Stimulated activated CD4-positive, alpha-beta T cell treated with anti-CD3 and anti-CD28 coated beads, Interleukin-1b, Interleukin-23, amount 100 ng/mL, for 24 hours (primary cell): Measurements from ENCODE around the gene LCP1.

ENCODE experiments used
- DNase-seq, 4 experiments: peaks; one replicate each; pipeline ENCODE4 v3.0.0-alpha.2; 2020; ENCODE audit warnings: low read depth in 4 of 4, low spot score in 1 of 4

LCP1 gene

DNA sequence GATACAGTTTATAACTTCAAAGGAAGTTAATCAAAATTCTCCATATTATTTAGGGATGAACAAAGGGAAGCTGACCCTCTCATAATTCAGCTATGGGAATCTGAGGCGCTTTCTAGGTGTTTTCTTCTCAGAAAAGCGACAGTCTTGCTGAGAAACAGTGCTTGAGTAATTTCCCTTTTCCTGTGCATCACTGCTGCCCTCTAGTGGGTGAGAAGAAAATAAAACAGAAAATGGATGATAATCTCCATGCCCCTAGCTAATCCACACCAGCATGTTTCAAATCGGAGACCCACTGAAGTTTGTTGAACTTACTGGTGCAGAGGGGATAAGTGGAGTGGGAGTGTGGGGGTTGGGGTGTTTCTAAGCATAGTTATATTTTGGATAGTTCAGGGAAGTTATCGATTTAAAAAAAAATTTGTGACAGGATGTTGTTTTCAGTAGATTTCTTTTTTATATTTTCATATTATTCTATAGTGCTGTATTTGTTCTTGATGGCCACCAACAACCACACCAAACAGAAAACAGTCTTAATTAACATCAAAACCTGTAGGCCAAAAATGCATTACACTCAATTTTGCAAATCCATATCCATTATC lies 21.4 kb downstream of the LCP1 start:
- no peak for DNase-seq

DNA sequence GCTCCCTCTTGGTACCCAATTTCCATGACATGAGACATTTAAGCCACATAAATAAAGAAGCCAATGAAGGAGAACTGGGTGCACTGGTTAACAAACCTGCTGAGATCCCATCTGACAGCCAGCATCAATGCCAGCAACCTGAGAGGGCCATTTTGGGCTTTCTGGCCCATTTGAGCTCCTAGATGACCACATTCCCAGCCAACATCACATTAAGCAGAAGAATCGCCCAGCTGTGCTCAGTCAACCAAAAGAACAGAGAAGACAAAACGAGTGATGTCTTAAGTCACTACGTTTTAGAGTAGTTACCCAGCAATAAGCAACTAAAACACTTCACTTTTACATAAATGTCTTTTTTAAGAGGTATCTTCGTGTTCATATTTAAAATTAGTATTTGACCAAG lies 21.9 kb downstream of the LCP1 start:
- no peak for DNase-seq

DNA sequence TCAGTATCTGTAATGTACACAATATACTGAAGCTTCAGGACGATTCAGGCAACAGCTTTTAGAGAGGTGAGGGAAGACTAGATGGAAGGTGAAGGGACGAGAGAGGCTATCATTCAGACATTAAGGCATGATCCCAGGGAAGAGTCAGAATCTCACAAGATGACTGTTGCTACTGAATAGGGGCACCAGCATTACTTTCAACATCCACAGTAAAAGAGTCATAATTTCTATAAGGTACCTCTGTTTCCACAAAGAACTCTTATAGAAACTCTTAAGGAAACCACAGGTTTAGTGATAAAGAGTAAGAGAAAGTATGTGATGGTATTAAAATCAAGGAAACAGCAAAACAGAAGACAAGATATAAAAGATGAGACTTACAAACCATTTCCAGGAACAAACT lies 23.0 kb downstream of the LCP1 start:
- no peak for DNase-seq

DNA sequence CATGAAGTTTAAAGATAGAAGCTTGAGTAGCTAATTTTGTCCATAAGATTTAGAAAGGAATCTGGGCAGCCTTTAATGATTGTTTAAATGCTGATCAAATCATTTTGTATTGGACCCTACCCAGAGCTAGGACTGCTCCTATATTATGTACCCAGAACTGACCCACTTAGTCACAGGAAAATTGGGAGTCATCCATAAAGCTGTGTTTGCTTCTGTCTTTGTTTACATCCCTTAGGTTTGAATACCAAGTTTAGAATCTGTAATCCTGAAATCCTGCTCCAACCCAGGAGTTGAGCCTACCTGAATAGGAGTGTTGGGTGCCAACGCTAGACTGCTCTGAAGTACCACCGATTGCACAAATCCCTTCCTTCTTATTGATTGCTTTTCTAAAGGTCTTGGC lies 23.8 kb downstream of the LCP1 start:
- DNase-seq, result no peak

DNA sequence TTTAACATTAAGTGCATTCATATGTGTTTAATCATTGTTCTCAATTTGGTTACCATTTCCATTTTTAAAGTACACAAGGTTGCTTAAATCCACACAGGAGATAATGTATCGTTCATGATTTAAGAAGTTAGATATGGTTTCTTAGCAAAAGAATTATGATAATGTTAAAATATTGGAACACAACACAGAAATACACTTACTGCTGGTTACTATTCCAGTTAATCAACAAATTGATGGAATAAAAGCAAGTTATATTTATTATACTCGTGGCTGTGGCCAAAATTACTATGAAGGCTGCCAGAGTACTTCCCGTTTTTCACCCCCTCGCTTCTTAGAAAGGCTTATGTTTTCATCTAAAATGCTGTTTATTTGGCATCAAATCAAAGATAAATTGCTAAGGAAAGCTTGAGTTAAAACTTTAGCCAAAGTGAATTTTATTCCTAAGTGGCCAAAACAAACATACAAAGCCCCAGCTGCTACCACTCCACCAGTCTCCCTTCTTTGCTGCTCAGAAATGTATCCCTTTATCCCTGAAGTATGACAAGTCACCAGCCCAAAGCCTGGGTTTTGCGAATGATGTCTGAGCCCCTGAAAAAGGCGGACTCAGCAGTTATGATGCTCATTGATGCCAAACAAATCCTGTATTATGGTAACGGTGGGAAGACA lies 27.7 kb downstream of the LCP1 start:
- DNase-seq, result no peak

DNA sequence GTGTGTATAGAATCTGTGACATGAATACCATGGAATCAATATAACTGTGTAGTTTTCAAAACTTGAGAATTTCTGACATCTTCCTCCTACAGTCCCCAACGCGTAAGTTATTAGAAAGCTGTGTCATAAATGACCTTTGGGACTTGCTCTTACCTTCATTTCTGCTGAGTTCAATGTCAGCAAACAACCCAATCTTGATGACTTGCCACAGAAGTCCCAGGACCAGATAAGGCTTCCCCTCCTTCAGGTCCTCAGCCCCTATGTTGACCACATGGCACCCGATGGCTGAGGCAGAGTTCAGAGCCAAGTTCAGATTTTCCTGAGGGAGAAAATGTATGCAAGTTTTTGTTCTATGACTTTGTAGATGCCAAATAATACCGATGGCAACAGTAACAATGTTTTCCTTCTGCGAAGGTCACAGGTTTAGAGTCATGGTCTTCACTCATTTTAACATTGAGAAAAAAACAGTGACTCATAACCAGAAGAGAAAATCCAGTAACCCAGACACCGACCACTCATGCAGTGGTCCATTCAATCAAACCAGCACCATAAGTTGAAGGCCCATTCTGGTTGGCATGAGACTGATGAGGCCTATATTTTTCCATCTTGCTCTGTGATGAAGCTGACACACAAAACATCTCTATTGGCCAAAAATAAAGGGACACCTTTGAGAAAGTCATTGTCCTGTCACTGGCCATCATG lies 29.2 kb downstream of the LCP1 start:
- DNase-seq, result no peak

DNA sequence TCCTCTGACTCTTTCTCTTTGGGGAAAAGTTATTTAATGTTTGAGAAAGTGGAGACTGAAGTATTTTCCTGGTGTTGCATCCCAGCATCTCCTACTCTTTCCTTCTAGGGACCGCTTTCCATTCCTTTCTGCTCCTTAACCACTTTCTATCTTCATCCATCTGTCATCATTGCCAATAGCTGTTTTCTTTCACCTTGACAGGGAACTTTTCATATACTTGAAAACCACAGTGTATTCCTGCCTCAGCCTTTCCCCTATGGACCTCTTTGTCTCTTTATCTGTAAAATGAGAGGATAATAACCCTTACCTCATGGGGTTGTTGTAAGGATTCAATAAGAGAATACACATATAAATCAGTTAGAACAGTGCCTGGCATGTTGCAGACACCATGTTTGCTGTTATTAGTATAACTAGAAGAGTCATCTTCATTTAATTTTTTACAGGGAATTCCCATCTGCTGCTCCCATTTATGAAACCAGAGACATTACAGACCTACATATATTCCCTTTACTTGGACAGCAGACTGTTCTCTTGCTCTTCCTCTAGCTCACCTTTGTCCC lies 31.8 kb downstream of the LCP1 start:
- no peak for DNase-seq

DNA sequence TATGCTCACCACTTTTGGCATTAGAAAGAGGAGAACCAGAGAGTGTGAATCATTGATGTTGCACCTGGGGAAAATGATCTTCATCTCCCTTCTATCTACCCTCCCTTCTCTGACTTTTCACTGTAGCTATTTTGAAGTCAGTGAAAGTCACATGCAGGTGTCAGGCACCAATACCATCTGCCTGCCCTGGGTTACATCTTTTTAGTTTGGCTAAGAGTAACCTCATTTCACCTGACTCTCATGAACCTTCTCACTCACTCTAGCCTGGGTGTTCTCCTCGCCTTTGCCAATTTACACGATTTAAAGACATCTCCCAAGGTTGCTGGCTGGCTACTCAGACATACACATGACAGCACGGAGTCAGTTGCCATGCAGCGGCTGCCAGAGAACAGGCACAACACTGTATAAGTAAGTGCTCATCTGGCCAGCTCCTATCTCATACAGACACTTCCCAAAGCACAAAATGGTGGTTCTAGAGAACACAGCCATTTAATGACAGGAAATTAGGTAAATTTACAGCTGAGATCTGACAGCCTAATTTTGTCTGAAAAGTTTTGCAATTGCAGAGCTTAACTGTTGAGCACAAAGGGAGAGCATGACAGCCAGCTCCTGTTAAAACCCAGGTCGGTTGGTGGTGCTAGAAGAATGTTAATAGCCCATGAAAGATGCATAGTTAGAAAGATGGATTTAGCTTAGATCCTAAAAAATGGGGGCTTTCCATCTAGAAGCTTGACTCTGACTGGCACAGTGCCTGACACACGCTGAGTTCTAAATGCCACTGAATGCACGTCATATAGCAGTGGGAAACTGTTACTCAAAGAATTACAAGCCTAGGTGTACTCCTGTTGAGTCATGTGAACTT lies 32.5 kb downstream of the LCP1 start:
- peak in 1 of 4 experiments; percentile 23 for DNase-seq

DNA sequence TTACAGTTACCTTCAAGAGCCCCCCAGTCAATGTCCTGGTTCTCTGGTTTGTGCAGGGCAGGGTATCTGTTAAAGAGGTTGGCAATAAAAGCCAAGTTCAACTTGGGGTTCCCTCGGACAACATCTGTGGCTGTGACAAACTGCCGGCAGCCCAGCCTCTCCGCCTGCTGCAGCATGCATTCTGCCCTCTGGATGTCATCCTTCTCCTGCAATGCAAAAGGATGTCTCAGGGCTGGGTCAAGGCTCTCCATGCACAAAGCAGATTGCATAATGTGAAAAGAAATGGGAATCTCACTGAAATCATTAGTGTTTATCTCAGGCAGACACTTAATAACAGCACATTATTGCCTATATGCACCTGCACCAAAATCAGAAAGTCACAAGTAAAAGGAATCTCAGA lies 35.1 kb downstream of the LCP1 start:
- no peak for DNase-seq

DNA sequence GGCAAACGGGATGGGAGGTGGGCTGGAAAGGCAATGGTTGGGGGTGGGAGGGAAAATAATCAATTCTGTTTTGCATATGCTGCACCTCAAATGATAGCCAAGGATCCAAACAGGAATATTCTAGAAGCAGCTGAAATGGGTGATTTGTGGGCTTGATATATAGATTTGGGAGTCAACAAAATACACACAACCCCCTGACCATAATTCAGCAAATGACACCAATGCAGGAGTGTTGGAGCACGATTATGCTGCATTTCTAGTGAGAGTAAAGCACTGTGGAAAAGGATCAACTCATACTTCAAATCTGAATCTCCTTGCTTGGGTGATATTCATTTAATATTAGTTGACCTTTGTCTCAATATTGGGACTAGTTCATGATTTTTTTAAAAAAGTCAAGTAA lies 36.0 kb downstream of the LCP1 start:
- DNase-seq, result no peak

DNA sequence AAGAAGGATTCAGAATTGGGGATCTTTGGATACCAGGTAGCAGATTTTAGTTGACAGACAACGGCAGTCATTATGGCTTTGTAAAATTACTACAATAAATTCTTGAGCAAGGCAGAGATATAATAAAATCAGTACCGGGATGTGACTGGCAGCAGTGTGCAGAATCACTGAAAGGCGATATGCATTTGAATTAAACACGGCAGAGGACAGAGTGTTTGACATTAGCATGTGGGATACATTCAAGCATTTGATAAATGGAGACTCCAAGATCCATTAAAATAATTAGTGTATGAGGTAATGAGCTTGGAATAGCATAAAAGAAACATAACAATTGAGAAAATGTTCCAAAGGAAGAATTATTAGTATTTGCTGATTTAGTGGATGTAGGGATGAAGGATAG lies 36.8 kb downstream of the LCP1 start:
- no peak for DNase-seq

DNA sequence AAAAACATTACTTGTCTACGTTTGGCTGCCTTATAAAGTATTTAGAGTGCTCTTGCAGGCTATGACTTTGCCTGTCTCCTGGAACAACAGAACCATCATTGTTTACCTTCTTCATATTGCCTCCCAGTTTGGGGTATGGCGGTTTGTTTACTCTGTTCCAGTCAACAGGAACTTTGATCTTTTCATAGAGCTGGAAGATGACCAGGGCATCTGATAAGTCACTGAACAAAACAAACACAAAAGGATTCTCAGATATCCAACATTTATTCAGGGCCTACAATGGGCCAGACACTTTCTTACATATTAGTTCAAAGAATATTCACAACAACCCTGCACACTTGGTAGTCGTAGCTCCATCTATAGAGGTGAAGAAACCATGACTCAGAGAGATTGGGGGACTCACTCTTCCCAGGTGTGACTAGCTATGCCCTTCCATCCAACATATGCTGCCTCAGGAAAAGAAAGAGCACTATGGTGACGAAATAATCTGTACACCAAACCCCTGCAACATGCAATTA lies 38.7 kb downstream of the LCP1 start:
- DNase-seq, result no peak

DNA sequence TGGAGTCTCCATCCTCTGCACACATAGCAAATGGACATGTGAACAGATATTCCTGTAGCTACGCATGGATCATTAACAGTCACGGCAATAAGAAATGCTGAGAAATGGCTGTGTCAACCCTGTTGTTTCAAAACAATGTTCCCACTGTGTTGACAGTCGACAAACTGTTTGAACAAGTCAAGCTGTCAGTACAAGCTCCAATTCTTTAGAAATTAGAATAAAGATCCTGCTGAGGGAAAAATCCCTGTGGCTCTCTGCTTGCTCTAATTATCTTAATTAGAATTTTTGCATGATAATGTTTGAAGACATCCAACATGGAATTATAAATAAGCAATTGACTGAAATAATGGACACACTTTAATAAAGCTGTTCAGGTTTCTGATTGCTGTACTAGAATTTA lies 39.2 kb downstream of the LCP1 start:
- DNase-seq, result no peak

DNA sequence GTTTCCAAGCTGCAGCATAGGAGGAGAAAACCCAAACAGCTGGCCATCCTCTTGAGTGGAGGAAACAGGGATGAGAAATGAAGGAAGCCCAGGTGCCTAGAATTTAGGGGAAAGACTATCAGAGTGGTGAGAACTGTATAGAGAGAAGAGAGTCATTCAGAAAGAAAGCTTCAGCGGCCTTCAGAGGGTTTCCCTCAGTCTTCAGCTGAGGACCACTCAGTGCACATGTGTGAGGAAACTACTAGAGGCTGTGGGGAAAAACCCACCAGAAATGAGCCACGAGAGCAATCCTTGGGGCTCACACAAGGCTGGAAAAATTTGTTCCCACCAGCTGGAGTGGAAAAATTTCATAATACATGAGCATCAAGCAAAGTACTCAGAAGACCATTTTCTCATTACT lies 41.9 kb downstream of the LCP1 start:
- no peak for DNase-seq

DNA sequence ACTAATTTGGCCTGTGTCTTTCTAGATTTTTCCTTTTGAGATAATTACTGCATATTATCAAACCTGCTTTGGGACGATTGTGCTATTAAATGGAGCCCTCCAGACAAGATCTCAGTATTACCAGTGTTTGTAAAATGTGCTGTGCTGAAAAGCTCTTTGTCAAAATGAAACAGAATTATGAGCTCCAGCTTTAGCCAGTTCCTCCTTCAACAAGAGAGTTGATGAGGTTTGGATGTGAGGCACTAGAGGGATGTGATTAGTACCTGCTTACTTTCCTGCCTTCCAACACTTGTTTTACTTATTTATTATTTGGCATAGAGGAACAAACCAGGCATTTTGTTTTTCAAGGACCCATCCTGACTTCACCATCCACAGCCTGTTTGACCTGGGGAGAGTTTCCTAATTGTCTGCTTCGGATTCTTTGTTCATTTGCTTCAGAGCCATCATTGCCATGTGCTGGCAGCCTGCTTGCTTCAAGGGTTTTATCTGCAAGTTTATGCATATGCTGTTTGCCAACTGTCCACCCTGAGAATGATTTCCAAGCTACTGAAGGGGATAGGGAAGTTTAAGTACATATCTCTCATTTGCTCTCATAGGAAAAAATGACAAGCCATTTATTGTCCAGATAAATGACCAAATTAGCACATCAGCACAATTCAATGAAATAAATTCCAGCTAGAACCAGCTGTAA lies 44.2 kb downstream of the LCP1 start:
- DNase-seq, result no peak

DNA sequence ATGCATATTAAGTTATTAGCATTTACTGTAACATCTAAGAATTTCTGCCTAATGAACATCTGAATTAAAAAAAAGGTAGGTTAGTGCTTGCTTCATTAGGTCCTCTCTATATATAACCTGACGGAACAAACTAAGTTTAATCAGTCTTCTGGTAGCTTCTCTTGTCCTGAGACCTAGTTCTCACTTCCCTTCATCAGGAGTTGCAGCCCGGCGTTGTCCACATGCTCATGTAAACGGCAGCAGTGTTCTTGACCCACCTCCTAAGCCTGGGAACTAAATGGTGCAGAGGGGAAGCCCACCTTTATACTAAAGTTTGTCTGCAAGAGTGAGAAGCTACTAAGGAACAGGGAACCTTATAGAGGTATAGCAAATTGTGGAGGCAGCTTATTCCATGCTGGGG lies 45.3 kb downstream of the LCP1 start:
- DNase-seq, result no peak

DNA sequence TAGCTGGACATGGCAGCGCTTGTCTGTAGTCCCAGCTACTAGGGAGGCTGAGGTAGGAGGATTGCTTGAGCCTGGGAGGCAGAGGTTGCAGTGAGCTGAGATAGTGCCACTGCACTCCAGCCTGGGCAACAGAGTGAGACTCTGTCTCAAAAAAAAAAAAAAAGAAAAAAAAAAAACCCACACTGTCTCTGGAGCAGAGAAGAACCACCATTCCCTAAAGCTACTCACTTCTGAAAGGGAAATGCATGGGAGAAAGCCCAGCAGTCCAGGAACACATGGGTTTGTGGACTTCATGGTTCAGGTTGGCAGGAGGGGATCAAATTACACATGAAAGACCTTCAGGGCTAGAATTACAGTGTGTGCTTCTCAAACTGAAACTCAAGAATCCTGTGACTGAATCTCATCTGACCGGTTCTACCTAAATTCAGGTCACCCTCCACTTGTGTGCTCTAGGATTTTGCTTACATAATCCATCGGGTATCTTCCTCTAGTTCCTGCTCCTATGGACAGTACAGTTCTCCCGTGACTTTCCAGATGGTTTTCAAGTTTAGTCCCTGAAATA lies 46.9 kb downstream of the LCP1 start:
- DNase-seq, result no peak

DNA sequence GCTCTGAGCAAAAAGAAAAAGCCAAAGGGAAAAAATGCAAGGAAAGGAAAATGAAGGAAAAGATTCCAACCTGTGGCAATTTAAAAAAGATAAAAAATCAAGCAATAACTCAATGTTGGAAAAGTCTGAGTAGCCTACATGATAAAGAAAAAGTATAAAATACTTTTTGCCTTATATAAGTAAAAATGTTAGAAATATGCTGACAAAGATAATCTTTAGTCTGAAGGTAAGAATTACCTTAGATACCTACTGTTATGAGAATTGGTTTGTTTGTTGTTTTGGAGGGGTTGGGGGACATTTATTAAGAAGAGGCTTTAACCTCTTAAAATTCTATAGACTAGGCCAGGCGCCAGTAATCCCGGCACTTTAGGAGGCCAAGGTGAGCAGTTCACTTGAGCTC lies 47.5 kb downstream of the LCP1 start:
- no peak for DNase-seq

DNA sequence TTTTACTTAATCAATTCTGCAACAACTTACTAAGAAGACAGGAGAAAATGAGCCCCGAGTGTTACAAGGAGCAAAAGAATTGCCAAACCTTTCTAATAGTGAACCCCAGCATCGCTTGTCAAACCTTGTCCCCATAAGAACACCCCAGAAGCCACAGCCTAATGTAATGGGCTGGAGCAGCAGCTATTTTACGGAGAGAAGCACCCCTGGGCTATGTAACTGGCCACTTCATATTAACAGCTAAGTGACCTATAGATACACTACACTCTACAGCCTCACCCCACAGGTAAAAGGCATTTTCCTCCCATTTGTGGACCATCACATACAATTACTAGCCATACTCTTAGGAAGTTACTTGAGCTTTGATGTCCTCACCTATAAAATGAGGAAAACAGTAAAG lies 49.9 kb downstream of the LCP1 start:
- no peak for DNase-seq

DNA sequence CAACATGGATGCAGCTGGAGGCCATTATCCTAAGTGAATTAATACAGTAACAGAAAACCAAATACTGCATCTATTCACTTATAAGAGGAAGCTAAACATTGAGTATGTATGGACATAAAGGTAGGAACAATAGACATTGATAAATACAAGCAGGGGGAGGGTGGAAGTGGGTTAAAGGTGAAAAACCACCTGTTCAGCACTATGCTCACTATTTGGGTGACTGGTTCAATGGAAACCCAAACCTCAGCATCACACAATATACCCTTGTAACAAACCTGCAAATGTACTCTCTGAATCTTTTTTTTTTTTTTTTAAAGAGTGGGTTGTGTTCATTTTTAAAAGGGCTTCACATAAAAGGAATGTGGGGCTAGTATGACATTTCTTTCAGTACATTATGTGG lies 50.3 kb downstream of the LCP1 start:
- no peak for DNase-seq
